ENCODE measurements around the gene TMEM135.
"Not testable (repeated sequence)": the region's sequence is repeated elsewhere in the genome, so short reads cannot be mapped to it uniquely, and the experiment has no call there.

TMEM135 gene

DNA sequence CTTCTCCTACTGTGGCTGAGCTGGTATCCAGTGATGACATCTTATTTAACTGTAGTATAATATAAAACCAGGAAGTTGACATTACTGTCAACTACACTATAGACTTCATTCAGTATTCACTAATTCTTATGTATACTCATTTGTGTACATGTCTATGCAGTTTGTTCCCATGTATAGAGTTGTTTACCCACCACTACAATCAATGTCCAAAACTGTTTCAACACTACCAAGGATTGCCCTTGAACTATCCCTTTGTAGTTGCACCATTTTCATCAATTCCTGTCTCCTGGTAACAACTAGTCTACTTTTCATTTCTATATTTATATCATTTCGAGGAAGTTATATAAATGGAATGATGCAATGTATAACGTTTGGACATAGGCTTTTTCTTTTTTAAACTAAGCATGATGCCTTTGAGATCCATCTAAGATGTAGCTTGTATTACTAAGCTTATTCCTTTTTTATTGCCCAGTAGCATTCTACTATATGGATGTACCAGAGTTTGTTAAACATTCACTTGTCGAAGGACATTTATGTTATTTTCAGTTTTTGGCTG is 39.2 kb downstream of the TMEM135 start:
- no peak for DNase-seq (ENCODE audit: low read depth)

DNA sequence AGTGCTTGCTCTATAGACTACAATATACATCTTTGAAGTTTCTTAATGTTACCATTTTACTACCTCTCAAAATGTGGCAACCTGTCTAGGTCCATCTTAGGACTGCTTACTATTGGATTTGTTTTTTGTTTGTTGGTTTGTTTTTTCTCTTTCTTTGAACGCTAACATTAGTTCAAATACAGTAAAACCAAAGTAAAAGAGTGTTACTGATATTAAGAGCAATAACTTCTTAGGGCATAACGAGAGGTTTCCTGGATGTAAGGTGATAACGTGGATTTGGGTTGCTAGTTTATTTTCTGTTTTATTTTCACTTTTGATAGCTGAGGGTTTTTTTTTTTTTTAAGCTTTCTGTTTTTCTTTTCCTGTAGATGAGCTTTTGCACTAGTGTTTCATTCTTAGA is 43.6 kb downstream of the TMEM135 start:
- DNase-seq (ENCODE audit: low read depth) = no peak

DNA sequence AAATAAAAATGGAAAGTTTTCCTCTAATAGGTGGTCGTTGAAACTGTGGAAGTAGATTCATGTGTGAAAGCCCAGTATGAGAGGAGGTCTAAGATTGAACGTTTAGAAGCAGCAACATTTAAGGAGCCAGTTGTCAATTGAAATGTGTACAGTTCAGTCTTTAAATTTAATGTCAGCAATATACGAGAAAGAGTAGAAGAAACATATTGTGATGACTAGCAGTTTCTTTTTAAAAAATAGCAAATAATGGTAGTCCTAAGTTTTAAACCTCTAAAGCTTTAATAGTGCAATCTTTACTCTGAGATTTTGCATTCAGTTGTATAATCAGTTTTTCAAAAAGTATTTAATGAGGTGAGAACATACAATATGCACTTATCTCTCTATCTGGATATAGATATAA is 44.9 kb downstream of the TMEM135 start:
- DNase-seq (ENCODE audit: low read depth) = no peak

DNA sequence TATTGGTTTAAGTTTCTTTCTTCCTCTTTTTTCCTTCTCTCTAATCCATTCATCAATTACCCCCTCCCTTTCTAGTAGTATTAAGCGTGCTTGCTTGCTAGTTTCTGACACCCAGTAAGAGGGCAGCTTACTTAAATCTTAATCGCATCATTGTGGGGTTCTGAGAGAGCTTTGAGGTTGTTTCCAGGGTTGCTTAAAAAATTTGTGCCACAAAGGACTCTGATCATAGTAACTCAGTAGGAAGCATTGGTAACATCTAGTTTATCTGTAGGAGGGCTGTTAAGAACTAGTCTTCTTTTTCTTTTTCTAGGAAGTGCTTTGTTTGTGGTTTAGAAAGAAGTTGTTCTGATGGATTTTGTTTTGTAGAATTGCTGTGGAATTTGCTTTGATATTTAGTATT is 45.3 kb downstream of the TMEM135 start:
- no peak for DNase-seq (ENCODE audit: low read depth)

DNA sequence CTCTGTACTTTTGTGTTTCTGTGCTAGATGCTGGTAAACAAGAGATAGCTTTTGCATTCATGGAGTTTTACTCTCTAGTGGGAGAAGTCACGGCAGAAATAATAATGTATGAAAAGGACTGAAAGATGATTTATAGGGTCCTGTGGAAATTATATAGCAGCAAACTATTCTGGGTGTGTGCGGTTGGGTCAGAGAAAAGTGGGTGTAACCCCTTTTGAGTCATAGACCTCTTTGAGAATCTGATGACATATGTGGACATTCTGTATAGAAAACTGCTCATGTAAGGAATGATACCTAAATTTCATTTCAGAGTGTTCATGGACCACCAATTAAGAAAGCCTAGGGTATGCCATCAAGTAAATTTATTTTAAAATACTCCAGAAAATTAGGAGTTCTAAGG is 54.4 kb downstream of the TMEM135 start:
- no peak for DNase-seq (ENCODE audit: low read depth)

DNA sequence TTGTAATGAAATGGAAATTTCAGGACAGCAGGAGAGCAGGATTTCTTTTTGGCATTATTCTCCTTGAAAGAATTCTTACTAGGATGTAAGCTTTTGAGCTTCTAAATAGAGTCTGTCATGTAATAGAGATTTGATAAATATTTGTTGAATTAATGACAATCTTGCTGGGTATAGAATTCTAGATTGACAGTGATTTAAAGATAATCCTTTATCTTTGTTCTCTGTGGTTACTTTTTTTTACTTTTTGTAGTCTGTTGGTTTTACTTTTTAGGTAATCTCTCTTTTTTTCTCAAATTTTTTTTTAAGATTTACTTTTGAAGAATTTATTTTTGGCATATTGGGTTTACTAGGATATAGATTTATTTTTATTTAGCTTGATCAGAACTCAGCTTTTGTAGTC is 54.8 kb downstream of the TMEM135 start:
- no peak for DNase-seq (ENCODE audit: low read depth)

DNA sequence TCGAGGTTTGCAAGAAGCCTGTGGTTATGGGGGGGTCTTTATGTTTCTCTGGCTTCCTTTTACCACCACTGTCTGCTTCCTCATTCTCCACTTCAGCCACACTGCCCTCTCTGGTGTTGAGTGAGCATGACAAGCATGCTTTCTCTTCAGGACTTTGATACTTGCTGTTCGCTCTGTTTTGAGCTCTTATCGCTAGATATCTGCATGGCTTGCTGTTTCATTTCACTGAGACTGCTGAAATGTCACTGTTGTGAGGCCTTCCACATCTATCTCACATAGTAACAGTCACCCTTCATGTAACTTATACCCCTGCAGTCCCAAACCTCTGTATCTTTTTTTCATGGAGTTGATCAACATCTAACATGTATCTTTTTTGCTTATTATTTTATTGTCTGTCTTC is 59.8 kb downstream of the TMEM135 start:
- no peak for DNase-seq (ENCODE audit: low read depth)

DNA sequence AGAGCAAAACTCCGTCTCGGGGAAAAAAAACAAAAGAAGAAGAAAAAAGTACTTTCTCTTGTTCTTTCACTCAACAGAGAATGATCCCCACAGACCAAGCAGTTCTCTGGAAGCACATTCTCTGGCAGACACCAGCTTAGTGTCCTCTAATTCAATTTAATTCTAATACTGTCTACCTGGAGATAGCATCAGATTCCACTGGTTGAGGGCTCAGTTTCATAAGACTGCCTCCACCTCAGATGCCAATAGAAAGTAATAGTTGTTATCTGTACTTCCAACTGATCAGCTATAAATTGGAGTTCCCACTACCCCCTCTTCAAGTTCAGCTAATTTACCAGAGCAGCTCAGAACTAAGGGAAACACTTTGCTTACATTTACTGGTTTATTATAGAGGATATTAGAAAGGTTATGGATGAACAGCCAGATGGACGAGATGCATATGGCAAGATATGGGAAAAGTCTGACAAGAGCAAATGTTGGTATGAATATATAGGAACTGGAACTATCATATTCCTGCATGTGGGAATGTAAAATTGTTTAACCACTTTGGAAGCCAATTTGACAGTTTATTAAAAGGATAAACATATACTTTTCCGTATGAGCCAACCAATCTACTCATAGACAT is 64.3 kb downstream of the TMEM135 start:
- DNase-seq (ENCODE audit: low read depth) = no peak

DNA sequence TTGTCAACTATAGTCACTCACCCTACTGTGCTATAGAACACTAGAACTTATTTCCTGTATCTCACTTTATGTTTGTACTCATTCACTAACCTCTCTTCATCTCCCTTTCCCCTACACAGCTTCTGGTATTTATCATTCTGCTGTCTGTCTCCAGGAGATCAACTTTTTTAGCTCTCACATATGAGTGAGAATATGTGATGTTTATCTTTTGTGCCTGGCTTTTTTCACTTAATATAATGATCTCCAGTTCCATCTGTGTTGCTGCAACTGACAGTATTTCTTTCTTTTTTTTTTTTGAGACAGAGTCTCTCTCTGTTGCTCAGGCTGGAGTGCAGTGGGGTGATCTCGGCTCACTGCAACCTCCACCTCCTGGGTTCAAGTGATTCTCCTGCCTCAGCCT is 68.1 kb downstream of the TMEM135 start:
- DNase-seq (ENCODE audit: low read depth) = not testable (repeated sequence)

DNA sequence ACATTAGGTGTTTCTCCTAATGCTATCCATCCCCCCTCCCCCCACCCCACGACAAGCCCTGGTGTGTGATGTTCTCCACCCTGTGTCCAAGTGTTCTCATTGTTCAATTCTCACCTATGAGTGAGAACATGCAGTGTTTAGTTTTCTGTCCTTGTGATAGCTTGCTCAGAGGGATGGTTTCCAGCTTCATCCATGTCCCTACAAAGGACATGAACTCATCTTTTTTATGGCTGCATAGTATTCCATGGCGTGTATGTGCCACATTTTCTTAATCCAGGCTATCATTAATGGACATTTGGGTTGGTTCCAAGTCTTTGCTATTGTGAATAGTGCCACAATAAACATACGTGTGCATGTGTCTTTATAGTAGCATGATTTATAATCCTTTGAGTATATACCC is 69.6 kb downstream of the TMEM135 start:
- DNase-seq (ENCODE audit: low read depth) = not testable (repeated sequence)

DNA sequence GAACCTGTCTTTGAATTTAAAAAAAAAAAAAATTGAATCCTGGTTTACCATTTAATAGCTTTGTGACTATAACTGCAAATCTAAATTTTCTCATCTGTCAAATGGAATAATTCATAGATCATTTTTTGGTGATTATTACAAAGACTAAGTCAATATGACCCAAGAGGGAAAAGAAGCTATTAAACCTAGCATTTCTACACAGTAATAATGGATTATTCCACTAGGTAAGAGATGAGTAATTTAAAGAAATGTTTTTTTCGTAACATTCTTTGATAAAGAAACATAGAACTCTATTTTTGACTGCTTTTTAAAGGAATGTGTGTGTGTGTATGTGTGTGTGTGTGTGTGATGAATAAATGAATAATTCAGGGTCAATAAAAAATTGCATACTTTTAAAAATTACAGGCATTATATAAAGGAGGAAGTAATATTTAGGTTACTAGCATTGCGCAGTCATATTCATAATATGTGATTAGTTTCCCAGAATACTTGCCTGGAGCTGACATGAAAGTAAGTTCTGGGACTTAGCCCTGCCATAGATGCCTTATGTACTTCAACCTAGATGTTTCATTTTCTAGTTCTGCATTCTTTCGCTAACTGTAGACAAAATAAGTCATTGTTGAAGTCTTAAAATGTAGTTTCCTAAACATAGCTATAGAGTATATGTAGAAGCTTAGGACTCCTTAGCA is 72.9 kb downstream of the TMEM135 start:
- DNase-seq (ENCODE audit: low read depth) = no peak

DNA sequence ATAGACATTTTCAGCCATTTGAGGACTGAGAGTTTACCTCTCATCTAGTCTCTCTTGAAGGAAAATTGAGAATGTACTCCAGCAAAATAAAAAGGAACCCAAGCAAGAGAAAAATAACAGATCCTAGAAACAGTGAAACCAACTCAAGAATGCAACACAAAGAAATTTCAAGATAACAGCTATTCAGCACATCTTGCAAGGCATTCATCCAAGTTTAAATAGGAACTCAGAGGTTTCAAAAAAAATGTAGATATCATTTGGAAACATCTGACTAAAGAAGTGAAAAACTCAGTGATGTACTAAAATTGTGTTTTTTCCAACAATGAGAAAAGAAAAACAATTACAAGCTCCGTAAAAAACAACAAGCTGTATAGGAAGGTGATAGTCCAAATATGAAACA is 76.4 kb downstream of the TMEM135 start:
- no peak for DNase-seq (ENCODE audit: low read depth)

DNA sequence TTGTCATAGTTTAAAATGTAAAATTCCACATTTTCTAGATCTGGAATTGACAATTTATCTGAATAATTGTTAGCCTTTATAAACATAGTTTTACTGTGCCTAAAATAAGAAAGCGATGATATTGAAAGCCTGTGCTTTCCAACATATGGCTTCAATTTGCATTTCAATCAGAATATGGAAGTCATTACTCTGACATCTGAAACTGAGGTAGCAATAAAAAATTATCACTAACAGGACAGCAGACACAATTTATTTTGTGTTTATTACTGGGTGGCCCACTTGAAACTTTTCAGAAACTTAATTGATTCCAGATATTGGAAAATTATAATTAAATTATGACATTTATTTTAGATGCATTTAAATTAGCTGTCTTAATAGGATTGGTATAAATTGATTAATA is 78.5 kb downstream of the TMEM135 start:
- no peak for DNase-seq (ENCODE audit: low read depth)

DNA sequence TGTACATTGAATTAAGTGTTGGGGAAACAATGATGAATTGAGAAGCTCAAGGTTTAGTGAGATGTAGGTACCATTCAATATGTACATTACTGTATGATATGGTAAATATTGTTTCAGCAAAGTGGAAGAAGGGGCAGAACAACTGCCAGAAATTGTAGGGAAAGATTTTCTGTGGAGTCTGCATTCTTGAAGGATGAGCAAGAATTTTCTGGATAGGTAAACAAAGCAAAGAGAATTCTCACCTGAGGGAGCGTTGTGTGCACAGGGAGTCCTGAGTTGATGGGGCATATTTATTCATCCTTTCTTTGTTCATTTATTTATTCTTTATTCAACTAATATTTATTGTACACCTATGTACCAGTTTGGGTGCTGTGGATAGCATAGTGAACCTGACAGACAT is 83.2 kb downstream of the TMEM135 start:
- no peak for DNase-seq (ENCODE audit: low read depth)

DNA sequence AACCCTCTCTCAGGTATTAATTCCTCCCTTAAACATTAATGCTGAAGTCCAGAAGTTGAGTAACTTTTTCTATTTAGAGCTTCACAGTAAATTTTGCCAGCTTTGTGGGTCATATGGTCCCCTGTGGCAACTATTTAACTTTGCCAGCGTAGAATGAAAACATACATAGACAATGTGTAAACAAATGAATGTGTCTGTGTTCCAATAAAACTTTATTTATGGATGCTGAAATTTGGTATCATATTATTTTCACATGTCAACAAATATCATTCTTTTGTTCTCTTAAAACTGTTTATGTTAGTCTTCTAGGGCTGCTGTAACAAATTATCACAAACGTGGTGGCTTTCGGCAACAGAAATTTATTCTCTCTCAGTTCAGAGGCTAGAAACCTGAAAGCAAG is 85.1 kb downstream of the TMEM135 start:
- DNase-seq (ENCODE audit: low read depth) = no peak

DNA sequence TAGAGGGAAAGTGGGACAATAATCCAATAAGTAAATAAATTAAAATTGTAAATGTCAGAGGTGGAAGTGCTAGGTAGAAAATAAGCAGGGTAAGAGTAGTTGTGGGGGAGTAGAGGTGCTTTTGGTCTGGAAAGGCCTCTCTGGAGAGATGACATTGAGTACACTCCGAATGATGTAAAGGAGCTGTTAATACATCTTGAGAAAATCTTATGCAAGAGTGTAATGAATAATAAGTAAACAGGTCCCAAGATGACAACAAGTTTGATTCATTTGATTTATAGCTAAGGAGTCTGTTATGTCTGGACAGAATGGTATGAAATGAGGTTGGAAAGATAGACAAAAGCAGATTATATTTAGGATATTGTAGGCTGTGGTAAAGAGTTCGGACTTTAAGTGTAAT is 87.5 kb downstream of the TMEM135 start:
- peak; percentile 23 for DNase-seq (ENCODE audit: low read depth)

DNA sequence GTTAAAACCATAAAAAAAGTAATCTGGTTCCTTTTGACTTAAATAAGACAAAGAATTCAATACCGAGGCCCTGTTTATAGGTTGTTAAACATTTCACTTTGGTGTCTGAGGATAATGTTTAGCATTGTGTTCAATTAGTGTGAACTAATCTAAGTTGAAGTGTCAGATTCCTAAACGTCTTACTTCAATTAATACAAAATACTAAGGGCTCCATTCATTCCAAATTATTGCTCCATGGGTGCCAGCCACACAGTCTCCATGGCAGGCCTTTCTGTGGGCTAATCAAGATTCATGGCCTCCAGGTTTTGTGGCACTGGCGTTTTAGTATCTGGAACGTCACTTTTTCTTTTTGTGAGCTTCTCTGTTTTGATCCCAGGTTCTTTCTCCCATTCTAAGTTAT is 89.4 kb downstream of the TMEM135 start:
- DNase-seq (ENCODE audit: low read depth) = no peak

DNA sequence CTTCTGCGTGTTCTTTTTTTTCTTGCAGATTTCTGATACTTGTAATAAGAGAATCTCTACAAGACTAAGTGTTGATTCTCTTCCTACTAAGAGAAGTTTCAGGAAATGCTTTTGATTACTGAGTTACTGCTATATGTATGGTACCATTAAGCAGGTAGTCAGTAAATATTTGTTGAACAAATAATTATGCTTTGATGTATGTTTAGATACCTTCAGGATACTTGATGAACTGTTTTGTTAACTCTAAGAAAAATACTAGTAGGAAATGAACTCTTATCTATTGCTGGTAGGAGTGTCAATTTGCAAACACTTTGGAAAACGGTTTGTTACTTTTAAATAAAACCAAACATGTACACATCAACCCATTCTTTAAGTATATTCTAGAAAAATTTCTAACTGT is 90.6 kb downstream of the TMEM135 start:
- no peak for DNase-seq (ENCODE audit: low read depth)

DNA sequence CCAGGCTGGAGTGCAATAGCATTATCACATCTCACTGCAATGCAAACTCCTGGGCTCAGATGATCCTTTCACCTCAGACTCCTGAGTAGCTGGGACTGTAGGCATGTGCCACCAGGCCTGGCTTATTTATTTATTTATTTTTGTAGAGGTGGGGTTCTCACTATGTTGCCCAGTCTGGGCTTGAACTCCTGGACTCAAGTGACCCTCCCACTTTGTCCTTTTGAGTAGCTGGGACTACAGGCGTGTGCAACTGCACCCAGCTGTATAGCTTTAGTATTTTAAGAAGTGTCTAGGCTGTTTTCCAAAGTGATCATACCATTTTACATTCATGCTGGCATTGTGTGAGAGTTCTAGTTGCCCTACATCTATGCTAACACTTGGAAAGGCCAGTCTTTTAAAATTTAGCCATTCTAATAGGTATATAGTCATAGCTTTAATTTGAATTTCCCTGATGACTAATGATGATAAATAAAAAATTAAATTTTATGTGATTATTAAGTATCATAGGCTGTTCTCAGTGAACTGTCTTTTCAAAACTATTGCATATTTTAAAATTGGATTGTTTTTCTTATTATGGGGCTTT is 96.9 kb downstream of the TMEM135 start:
- no peak for DNase-seq (ENCODE audit: low read depth)

DNA sequence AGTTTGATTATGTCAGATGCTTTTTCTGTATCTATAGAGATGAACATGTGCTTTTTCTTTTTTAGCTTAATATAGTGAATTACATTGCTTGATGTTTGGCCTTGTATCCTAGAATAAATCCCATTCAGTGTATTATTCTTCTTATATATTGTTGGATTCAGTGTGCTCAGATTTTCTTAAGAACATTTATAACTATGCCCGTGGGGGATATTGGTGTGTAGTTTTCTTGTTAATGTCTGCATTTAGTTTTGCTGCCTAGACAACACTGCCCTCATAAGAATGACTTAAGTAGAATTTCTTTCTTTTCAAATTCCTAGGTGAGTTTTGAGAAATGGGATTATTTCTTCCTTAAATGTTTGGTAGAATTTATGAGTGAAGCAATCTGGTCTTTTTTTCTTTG is 98.5 kb downstream of the TMEM135 start:
- DNase-seq (ENCODE audit: low read depth) = no peak

DNA sequence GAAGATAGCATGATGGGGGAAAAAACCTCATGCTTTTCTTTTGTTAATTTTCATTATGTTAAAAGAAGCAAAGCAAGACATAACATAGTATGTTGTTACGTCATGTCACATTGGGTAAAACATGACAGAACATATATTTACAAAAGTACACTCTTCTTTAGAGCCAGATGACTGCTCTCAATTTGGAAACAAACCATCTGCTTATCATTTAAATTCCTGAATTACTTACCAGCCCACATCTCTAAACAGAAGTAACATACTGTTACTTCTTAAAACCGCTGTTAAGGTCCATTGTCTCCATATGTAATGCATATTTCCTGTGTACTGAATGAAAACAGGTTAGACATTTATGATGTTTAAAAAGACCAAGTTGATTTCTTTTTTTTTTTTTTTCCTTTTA is 100.0 kb downstream of the TMEM135 start:
- no peak for DNase-seq (ENCODE audit: low read depth)

DNA sequence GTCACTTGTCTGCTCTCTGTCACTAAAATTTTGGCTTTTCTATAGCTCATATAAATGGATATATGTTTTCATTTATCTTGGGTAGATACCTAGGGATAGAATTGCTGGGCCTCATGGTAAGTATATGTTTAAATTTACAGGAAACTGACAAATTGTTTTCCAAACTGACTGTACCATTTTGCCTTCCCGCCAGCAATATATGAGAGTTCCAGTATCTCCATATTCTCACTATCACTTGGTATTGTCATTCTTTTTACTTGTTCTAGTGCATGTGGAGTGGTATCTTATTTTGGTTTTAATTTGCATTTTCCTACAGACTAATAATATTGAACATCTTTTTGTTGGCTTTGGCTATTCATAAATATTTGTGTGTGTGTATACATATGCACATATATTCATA is 101.7 kb downstream of the TMEM135 start:
- DNase-seq (ENCODE audit: low read depth) = no peak

DNA sequence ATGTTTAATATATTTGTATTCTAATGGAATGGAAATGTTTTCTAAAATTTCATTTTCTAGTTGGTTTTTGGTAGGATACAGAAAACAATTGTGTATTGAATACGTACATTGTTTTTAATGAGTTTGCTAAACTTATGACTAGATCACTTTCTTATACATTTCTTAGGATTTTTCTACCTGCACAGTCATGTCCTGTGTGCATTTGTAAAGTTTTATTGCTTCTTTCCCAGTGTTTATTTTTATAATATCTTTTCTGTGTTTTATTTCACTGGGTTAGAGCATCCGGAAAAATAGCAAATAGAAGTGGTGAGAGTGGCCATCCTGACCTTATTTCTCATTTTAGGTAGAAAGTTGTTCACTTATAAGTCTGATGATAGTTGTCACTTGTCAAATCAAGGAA is 103.6 kb downstream of the TMEM135 start:
- DNase-seq (ENCODE audit: low read depth) = no peak

Data from stromal cell of bone marrow (primary cell).